HEK293 (cell line): ENCODE measurements around the gene TSPYL4.
A peak's percentile ranks its signal among the peaks of the same experiment; 100 is the strongest.

Experiments
- ELK4 ChIP-seq: IDR thresholded peaks from 2 replicates; pipeline ENCODE4 v1.6.1; 2011; ENCODE audit warnings: mild to moderate bottlenecking, low read depth, low read length, borderline replicate concordance
- KLF10 ChIP-seq: fragments of 450-650 bp; IDR thresholded peaks from 2 replicates; pipeline ENCODE4 v1.5.1; 2018; ENCODE audit warnings: missing biosample characterization, mild to moderate bottlenecking, missing genetic modification characterization
- PRDM2 ChIP-seq: fragments of 450-650 bp; formaldehyde crosslinking; IDR thresholded peaks from 2 replicates; pipeline ENCODE4 v1.5.1; 2016; ENCODE audit warnings: missing biosample characterization, missing genetic modification characterization, borderline replicate concordance
- REPIN1 ChIP-seq: fragments of 450-650 bp; formaldehyde crosslinking; IDR thresholded peaks from 2 replicates; pipeline ENCODE4 v1.5.1; 2017; ENCODE audit warnings: missing biosample characterization, missing genetic modification characterization, low read depth
- SP3 ChIP-seq: fragments of 450-650 bp; formaldehyde crosslinking; IDR thresholded peaks from 2 replicates; pipeline ENCODE4 v1.5.1; 2016; ENCODE audit warnings: missing biosample characterization, missing genetic modification characterization
- ZBTB10 ChIP-seq: fragments of 450-650 bp; formaldehyde crosslinking; IDR thresholded peaks from 2 replicates; pipeline ENCODE4 v1.5.1; 2016; ENCODE audit warnings: missing biosample characterization, missing genetic modification characterization
- ZBTB8A ChIP-seq: fragments of 450-650 bp; formaldehyde crosslinking; IDR thresholded peaks from 2 replicates; pipeline ENCODE4 v1.5.1; 2016; ENCODE audit warnings: missing biosample characterization, missing genetic modification characterization
- ZNF114 ChIP-seq: fragments of 450-650 bp; formaldehyde crosslinking; IDR thresholded peaks from 2 replicates; pipeline ENCODE4 v1.5.0; 2017; ENCODE audit warnings: missing biosample characterization, missing genetic modification characterization
- ZNF16 ChIP-seq: fragments of 450-650 bp; formaldehyde crosslinking; IDR thresholded peaks from 2 replicates; pipeline ENCODE4 v1.5.1; 2016; ENCODE audit warnings: low read depth, missing biosample characterization, missing genetic modification characterization
- ZNF280C ChIP-seq: fragments of 450-650 bp; formaldehyde crosslinking; IDR thresholded peaks from 2 replicates; pipeline ENCODE4 v1.5.1; 2016; ENCODE audit warnings: missing biosample characterization, missing genetic modification characterization
- ZNF366 ChIP-seq: fragments of 450-650 bp; formaldehyde crosslinking; conservative IDR thresholded peaks from 2 replicates; pipeline ENCODE4 v1.5.1; 2016; ENCODE audit warnings: missing biosample characterization, missing genetic modification characterization
- ZNF521 ChIP-seq: fragments of 450-650 bp; formaldehyde crosslinking; IDR thresholded peaks from 2 replicates; pipeline ENCODE4 v1.5.1; 2017; ENCODE audit warnings: missing biosample characterization, mild to moderate bottlenecking, missing genetic modification characterization
- ZNF548 ChIP-seq: fragments of 450-650 bp; formaldehyde crosslinking; IDR thresholded peaks from 2 replicates; pipeline ENCODE4 v1.5.1; 2016; ENCODE audit warnings: missing biosample characterization, missing genetic modification characterization
- ZNF558 ChIP-seq: fragments of 450-650 bp; formaldehyde crosslinking; IDR thresholded peaks from 2 replicates; pipeline ENCODE4 v1.5.1; 2016; ENCODE audit warnings: missing biosample characterization, missing genetic modification characterization
- ZNF560 ChIP-seq: fragments of 450-650 bp; formaldehyde crosslinking; IDR thresholded peaks from 2 replicates; pipeline ENCODE4 v1.5.1; 2017; ENCODE audit warnings: missing biosample characterization, missing genetic modification characterization, borderline replicate concordance
- ZNF585B ChIP-seq: fragments of 450-650 bp; formaldehyde crosslinking; IDR thresholded peaks from 2 replicates; pipeline ENCODE4 v1.5.1; 2016; ENCODE audit warnings: missing biosample characterization, missing genetic modification characterization
- ZNF621 ChIP-seq: fragments of 450-650 bp; formaldehyde crosslinking; IDR thresholded peaks from 2 replicates; pipeline ENCODE4 v1.5.1; 2017; ENCODE audit warnings: missing biosample characterization, missing genetic modification characterization
- ZNF623 ChIP-seq: fragments of 450-650 bp; formaldehyde crosslinking; IDR thresholded peaks from 2 replicates; pipeline ENCODE4 v1.5.1; 2016; ENCODE audit warnings: missing biosample characterization, missing genetic modification characterization
- ZNF654 ChIP-seq: fragments of 450-650 bp; formaldehyde crosslinking; IDR thresholded peaks from 2 replicates; pipeline ENCODE4 v1.5.1; 2016; ENCODE audit warnings: low read depth, missing biosample characterization, missing genetic modification characterization
- ZNF664 ChIP-seq: fragments of 450-650 bp; formaldehyde crosslinking; IDR thresholded peaks from 2 replicates; pipeline ENCODE4 v1.5.1; 2016; ENCODE audit warnings: missing biosample characterization, missing genetic modification characterization
- ZNF670 ChIP-seq: fragments of 450-650 bp; formaldehyde crosslinking; IDR thresholded peaks from 2 replicates; pipeline ENCODE4 v1.5.1; 2016; ENCODE audit warnings: missing biosample characterization, missing genetic modification characterization, low read depth
- ZNF707 ChIP-seq: fragments of 450-650 bp; formaldehyde crosslinking; IDR thresholded peaks from 2 replicates; pipeline ENCODE4 v1.5.1; 2016; ENCODE audit warnings: missing biosample characterization, missing genetic modification characterization
- ZSCAN30 ChIP-seq: fragments of 450-650 bp; IDR thresholded peaks from 2 replicates; pipeline ENCODE4 v1.5.1; 2018; ENCODE audit warnings: missing biosample characterization, mild to moderate bottlenecking, missing genetic modification characterization, moderate library complexity
- ZSCAN5A ChIP-seq: fragments of 450-650 bp; formaldehyde crosslinking; IDR thresholded peaks from 2 replicates; pipeline ENCODE4 v1.5.1; 2016; ENCODE audit warnings: missing biosample characterization, missing genetic modification characterization

Gene TSPYL4

GRCh38 chr6:116253505-116254296 lies at the start of gene TSPYL4 (continued):
- TF ChIP-seq PRDM2 (tag by site-specific recombination), result no peak
- peak; percentile 6; the same call in 1 of the 2 replicates for TF ChIP-seq ZNF548 (tag by site-specific recombination)
- TF ChIP-seq ZNF16 (tag by site-specific recombination), result no peak
- no peak for TF ChIP-seq ZBTB10
- no peak for TF ChIP-seq SP3 (tag by site-specific recombination)
- TF ChIP-seq ZNF521 (tag by site-specific recombination), result no peak
- TF ChIP-seq ZNF707, result no peak
- TF ChIP-seq ZNF623 (tag by site-specific recombination), result no peak
- no peak for TF ChIP-seq ZNF560
- TF ChIP-seq ZNF114, result no peak
- TF ChIP-seq KLF10 (tag by site-specific recombination), result no peak
- no peak for TF ChIP-seq ZSCAN5A (tag by site-specific recombination)
- no peak for TF ChIP-seq ZNF670 (tag by site-specific recombination)
- peak; percentile 19; the same call in 1 of the 2 replicates for TF ChIP-seq ZBTB8A (tag by site-specific recombination)
- no peak for TF ChIP-seq ELK4
- no peak for TF ChIP-seq ZNF558 (tag by site-specific recombination)
- TF ChIP-seq ZNF664 (tag by site-specific recombination), result no peak
- no peak for TF ChIP-seq ZNF621
- no peak for TF ChIP-seq REPIN1 (tag by site-specific recombination)
- no peak for TF ChIP-seq ZNF585B (tag by site-specific recombination)
- TF ChIP-seq ZNF654 (tag by site-specific recombination), result 0 out of 2 replicates have a peak, but pooled peaks have one; percentile 3
- TF ChIP-seq ZNF366 (tag by site-specific recombination), result peak; percentile 90
- TF ChIP-seq ZNF280C (tag by site-specific recombination), result no peak
- TF ChIP-seq ZSCAN30 (tag by site-specific recombination), result 0 out of 2 replicates have a peak, but pooled peaks have one; percentile 6
